H1 (cell line): Measurements from ENCODE around the gene TSSC4. TPM values are rescaled to one million over a fixed set of nuclear protein-coding genes. Genes with fewer than 3 reads are reported as not detected.

Source experiments
- CTCF ChIA-PET: fragments of 300-600 bp; sonication (Branson Sonifier 250); formaldehyde crosslinking; loops from one replicate; lab custom pipeline; 2021; ENCODE audit not compliant: partially characterized antibody; lab: Charles Lee
- POLR2A ChIA-PET: fragments of 300-600 bp; sonication (Branson Sonifier 250); formaldehyde crosslinking; loops from one replicate; lab custom pipeline; 2021; ENCODE audit warnings: inconsistent platforms; ENCODE audit not compliant: partially characterized antibody; lab: Charles Lee
- DNase-seq, 2 experiments: peaks; one replicate each; pipeline versions ENCODE4 v3.0.0 to v3.0.0-alpha.2; 2010 to 2022; ENCODE audit warnings: low spot score in 2 of 2, low read depth in 1 of 2, mixed read lengths in 1 of 2
- FAIRE-seq: peaks from 2 replicates; lab custom pipeline; 2011; peaks lifted over from hg19 to GRCh38; lab: Jason Lieb, UNC
- H2AFZ ChIP-seq: 2 replicates; pipeline ENCODE4 v1.8.1; 2012; ENCODE audit warnings: low read length, inconsistent platforms
- H2AK5ac ChIP-seq: 2 replicates; pipeline ENCODE4 v1.6.1; 2013; ENCODE audit warnings: low read depth, low read length
- H2BK120ac ChIP-seq: replicated peaks from 2 replicates; pipeline ENCODE3; 2013; ENCODE audit warnings: low read depth, low read length, inconsistent platforms
- H2BK12ac ChIP-seq: 2 replicates; pipeline ENCODE4 v1.6.1; 2013; ENCODE audit warnings: low read depth, low read length
- H2BK15ac ChIP-seq: 2 replicates; pipeline ENCODE4 v1.6.1; 2013; ENCODE audit warnings: low read length
- H2BK20ac ChIP-seq: 2 replicates; pipeline ENCODE4 v1.6.1; 2013; ENCODE audit warnings: low read length
- H2BK5ac ChIP-seq: 2 replicates; pipeline ENCODE4 v1.6.1; 2013; ENCODE audit warnings: low read depth, low read length
- H3K14ac ChIP-seq: 2 replicates; pipeline ENCODE4 v1.6.1; 2013; ENCODE audit warnings: inconsistent platforms; ENCODE audit not compliant: insufficient read length
- H3K18ac ChIP-seq: 2 replicates; pipeline ENCODE4 v1.6.1; 2013; ENCODE audit warnings: low read length; ENCODE audit errors: extremely low read depth
- H3K23ac ChIP-seq: 2 replicates; pipeline ENCODE4 v1.6.1; 2013; ENCODE audit warnings: inconsistent platforms; ENCODE audit not compliant: insufficient read length
- H3K23me2 ChIP-seq: 2 replicates; pipeline ENCODE4 v1.6.1; 2013; ENCODE audit warnings: low read depth, low read length
- H3K27ac ChIP-seq: 2 replicates; pipeline ENCODE4 v1.6.1; 2011; ENCODE audit warnings: low read depth, low read length, inconsistent platforms
- H3K27me3 ChIP-seq, 4 experiments: replicated peaks in 1 of 4; 1 replicate in 1 of 4; 2 replicates in 3 of 4; pipeline versions ENCODE4 v1.6.1 to v1.8.1; 2011 to 2013; ENCODE audit warnings: low read length in 3 of 4, mild to moderate bottlenecking in 3 of 4, inconsistent platforms in 2 of 4, mixed read lengths in 2 of 4, moderate library complexity in 1 of 4; ENCODE audit not compliant: control insufficient read depth in 3 of 4, insufficient read depth in 3 of 4; ENCODE audit errors: extremely low read depth in 1 of 4
- H3K36me3 ChIP-seq, 4 experiments: 2 replicates each; pipeline versions ENCODE4 v1.6.1 to v1.8.1; 2011 to 2013; ENCODE audit warnings: mild to moderate bottlenecking in 4 of 4, low read length in 3 of 4, moderate library complexity in 2 of 4, control low read depth in 1 of 4, inconsistent platforms in 1 of 4; ENCODE audit not compliant: insufficient read depth in 4 of 4, control insufficient read depth in 2 of 4
- H3K4ac ChIP-seq: replicated peaks from 2 replicates; pipeline ENCODE3; 2013; ENCODE audit warnings: low read length, low read depth, mixed read lengths, inconsistent platforms; ENCODE audit not compliant: insufficient read length
- H3K4me1 ChIP-seq, 4 experiments: replicated peaks in 1 of 4; 1 replicate in 1 of 4; 2 replicates in 3 of 4; pipeline versions ENCODE4 v1.6.1 to v1.8.1; 2011 to 2013; ENCODE audit warnings: low read length in 3 of 4, inconsistent platforms in 2 of 4, mixed read lengths in 1 of 4; ENCODE audit not compliant: insufficient read depth in 4 of 4, control insufficient read depth in 3 of 4
- H3K4me2 ChIP-seq, 2 experiments: 2 replicates each; pipeline versions ENCODE4 v1.6.1 to v1.8.1; 2011 to 2013; ENCODE audit warnings: low read depth in 2 of 2, low read length in 2 of 2, control low read depth in 1 of 2, inconsistent platforms in 1 of 2, mild to moderate bottlenecking in 1 of 2; ENCODE audit not compliant: insufficient read depth in 1 of 2
- H3K4me3 ChIP-seq, 4 experiments: fragments of 200-600, 300-600 bp in 1 of 4; sonication (generic), shearing (Covaris generic), sonication (Bioruptor Twin) in 1 of 4; 2 replicates each; pipeline versions ENCODE4 v1.5.1 to v1.8.1; 2011 to 2016; ENCODE audit warnings: low read length in 4 of 4, low read depth in 3 of 4, control low read depth in 2 of 4, inconsistent platforms in 2 of 4, mild to moderate bottlenecking in 2 of 4, mixed read lengths in 1 of 4, moderate library complexity in 1 of 4; ENCODE audit not compliant: insufficient read depth in 2 of 4; ENCODE audit errors: extremely low read depth in 1 of 4
- H3K56ac ChIP-seq: replicated peaks from 2 replicates; pipeline ENCODE3; 2013; ENCODE audit warnings: low read depth, mild to moderate bottlenecking, mixed read lengths, low read length, inconsistent platforms; ENCODE audit not compliant: insufficient read length
- H3K79me1 ChIP-seq: 2 replicates; pipeline ENCODE4 v1.6.1; 2013; ENCODE audit warnings: low read depth, low read length, control low read depth
- H3K79me2 ChIP-seq, 2 experiments: 2 replicates each; pipeline versions ENCODE4 v1.6.1 to v1.8.1; 2012 to 2013; ENCODE audit warnings: low read length in 2 of 2, mild to moderate bottlenecking in 2 of 2, inconsistent platforms in 1 of 2; ENCODE audit not compliant: insufficient read depth in 2 of 2, control insufficient read depth in 1 of 2
- H3K9ac ChIP-seq, 4 experiments: replicated peaks in 1 of 4; 1 replicate in 1 of 4; 2 replicates in 3 of 4; pipeline versions ENCODE4 v1.6.1 to v1.8.1; 2011 to 2013; ENCODE audit warnings: low read depth in 3 of 4, low read length in 3 of 4, control low read depth in 2 of 4, mild to moderate bottlenecking in 2 of 4, moderate library complexity in 2 of 4, inconsistent platforms in 1 of 4; ENCODE audit errors: extremely low read depth in 1 of 4
- H3K9me3 ChIP-seq, 2 experiments: 2 replicates each; pipeline versions ENCODE4 v1.6.1 to v1.8.1; 2012 to 2013; ENCODE audit warnings: mild to moderate bottlenecking in 2 of 2, moderate library complexity in 2 of 2, control low read depth in 1 of 2, inconsistent platforms in 1 of 2, low read depth in 1 of 2, low read length in 1 of 2, mixed read lengths in 1 of 2; ENCODE audit not compliant: insufficient read depth in 2 of 2
- H4K20me1 ChIP-seq, 2 experiments: replicated peaks in 1 of 2; 2 replicates each; pipeline versions ENCODE3 to v1.8.1; 2011 to 2013; ENCODE audit warnings: inconsistent platforms in 2 of 2, low read length in 2 of 2, mild to moderate bottlenecking in 1 of 2; ENCODE audit not compliant: insufficient read depth in 2 of 2, control insufficient read depth in 1 of 2
- H4K5ac ChIP-seq: 2 replicates; pipeline ENCODE4 v1.6.1; 2013; ENCODE audit warnings: low read length, low read depth, mixed read lengths, inconsistent platforms; ENCODE audit not compliant: insufficient read length
- H4K8ac ChIP-seq: 2 replicates; pipeline ENCODE4 v1.8.0; 2013; ENCODE audit warnings: mild to moderate bottlenecking, moderate library complexity, low read length, inconsistent platforms; ENCODE audit not compliant: insufficient read depth; ENCODE audit errors: extremely low read depth
- H4K91ac ChIP-seq: replicated peaks from 2 replicates; pipeline ENCODE3; 2013; ENCODE audit warnings: low read length, mixed read lengths, inconsistent platforms; ENCODE audit not compliant: insufficient read length
- EP300 ChIP-seq, 2 experiments: IDR thresholded peaks; 1 replicate in 1 of 2; 2 replicates in 1 of 2; pipeline ENCODE4 v1.6.1; 2011 to 2012; ENCODE audit warnings: low read depth in 2 of 2, low read length in 2 of 2, mild to moderate bottlenecking in 2 of 2, borderline replicate concordance in 1 of 2, inconsistent platforms in 1 of 2, moderate library complexity in 1 of 2
- GABPA ChIP-seq: IDR thresholded peaks from 2 replicates; pipeline ENCODE4 v1.6.1; 2011; ENCODE audit warnings: mild to moderate bottlenecking, low read length, moderate library complexity, borderline replicate concordance; ENCODE audit not compliant: insufficient read depth
- NANOG ChIP-seq: IDR thresholded peaks from 2 replicates; pipeline ENCODE4 v1.6.1; 2011; ENCODE audit warnings: low read length, low read depth, mild to moderate bottlenecking, inconsistent platforms; ENCODE audit not compliant: insufficient read depth, poor library complexity, severe bottlenecking
- POLR2AphosphoS5 ChIP-seq: IDR thresholded peaks from 2 replicates; pipeline ENCODE4 v1.6.1; 2011; ENCODE audit warnings: low read depth, low read length
- RNF2 ChIP-seq: fragments of 200-900, 300-1000 bp; sonication (generic); IDR thresholded peaks from 2 replicates; pipeline ENCODE4 v1.7.1; 2016; ENCODE audit warnings: borderline replicate concordance, low read depth, mild to moderate bottlenecking, antibody characterized with exemption, low read length; ENCODE audit not compliant: poor library complexity, severe bottlenecking; ENCODE audit errors: missing control alignments
- TAF7 ChIP-seq: optimal IDR thresholded peaks from 2 replicates; pipeline ENCODE3; 2011; ENCODE audit warnings: low read depth, mild to moderate bottlenecking, inconsistent platforms, low read length, moderate library complexity, borderline replicate concordance
- WGBS, 2 experiments: shearing (Covaris generic) in 1 of 2; methylation state at CpG; one replicate each; pipeline versions ENCODE4 v1.1.6 to v1.1.7; 2013 to 2015; ENCODE audit warnings: low lambda C conversion rate in 2 of 2, mixed read lengths in 2 of 2, inconsistent platforms in 1 of 2, low coverage in 1 of 2, missing lambda C conversion rate in 1 of 2; ENCODE audit not compliant: insufficient replicate concordance in 2 of 2, insufficient coverage in 1 of 2, insufficient read length in 1 of 2; ENCODE audit errors: extremely low coverage in 1 of 2, missing lambda C conversion rate in 1 of 2; 5-methylcytosine and 5-hydroxymethylcytosine counted together
- polyA plus RNA-seq, 7 experiments: library from polyadenylated mRNA; depleted of rRNA in 3 of 7; stranded (reverse) in 5 of 7; unstranded in 2 of 7; fragments of >200 nt in 5 of 7; fragments of 200-250 nt in 2 of 7; gene quantifications; 1 replicate in 5 of 7; 2 replicates in 1 of 7; 4 replicates in 1 of 7; pipeline versions ENCODE4 v1.2.1 to v1.2.3, GENCODE V29; 2011 to 2013; ENCODE audit warnings: missing spikeins in 2 of 7, mixed read lengths in 2 of 7
- total RNA-seq: library from RNA; stranded (reverse); fragmentation: NEBNext Ultra II Directional; extraction: Animal tissue kit (Norgen Biotek cat#: 25700); gene quantifications from 2 replicates; pipeline ENCODE4 v1.2.1, GENCODE V29; 2021
- TF ChIP-seq, protein P1 (sequence below): IDR thresholded peaks from 2 replicates; pipeline ENCODE4 v1.6.1; 2012; ENCODE audit warnings: inconsistent platforms
- TF ChIP-seq, protein P2 (sequence below): IDR thresholded peaks from 2 replicates; pipeline ENCODE4 v1.6.1; 2011; ENCODE audit warnings: low read length, improper control_type of control experiment

TSSC4 gene
- total and polyA plus RNA-seq, 2 of the 8 experiments (the other 6 are each of a cell fraction or from before 2014, with no cell fraction given), result 34.0 to 39.3 TPM

DNA sequence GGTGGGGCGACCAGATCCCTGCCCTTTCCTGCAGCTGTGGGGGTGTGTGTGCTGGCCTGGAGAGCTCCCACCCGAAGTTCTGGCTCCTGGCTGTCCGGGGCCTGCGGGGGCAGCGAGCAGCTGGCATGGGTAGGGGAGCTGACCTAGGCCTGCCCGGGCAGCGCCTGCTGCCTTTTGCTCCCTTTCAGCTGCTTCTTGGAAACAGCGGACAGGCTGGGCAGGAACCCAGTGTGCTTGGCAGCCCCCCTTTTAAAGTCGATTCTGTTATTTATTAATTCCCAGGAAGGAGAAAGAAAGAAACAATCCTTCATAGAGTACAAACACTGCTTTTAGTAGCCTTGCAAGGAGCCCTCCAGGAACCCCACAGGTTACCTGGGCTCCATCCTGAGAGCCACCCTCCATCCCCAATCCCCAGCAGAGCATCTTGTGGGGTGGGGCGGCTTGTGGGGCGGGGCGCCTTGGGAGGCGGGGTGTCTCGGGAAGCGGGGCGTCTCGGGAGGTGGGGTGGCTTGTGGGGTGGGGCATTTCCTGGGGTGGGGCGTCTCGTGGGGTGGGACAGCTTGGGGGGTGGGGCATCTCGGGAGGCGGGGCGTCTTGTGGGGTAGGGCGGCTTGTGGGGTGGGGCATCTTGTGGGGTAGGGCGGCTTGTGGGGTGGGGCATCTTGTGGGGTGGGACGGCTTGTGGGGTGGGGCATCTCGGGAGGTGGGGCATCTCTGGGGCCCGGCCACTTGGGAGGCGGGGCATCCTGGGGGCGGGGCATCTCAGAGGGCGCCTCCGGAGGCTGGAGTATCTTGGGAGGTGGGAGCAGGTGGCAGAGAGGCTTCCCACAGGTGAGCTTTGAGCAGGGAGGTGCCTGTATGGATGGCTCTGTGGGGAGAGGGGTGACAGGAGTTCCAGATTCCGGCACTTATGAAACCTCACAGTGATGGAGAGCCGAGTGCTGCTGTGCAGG, 16.4 kb upstream of the TSSC4 start:
- Histone ChIP-seq H3K27ac (no peak overlapping the region), H2AK5ac (no peak overlapping the region), H3K79me1 (peaks cover 28% of the 10 kb centered on the region), H3K9me3 (no peaks in the 10 kb centered on the region), H3K23ac (no peak overlapping the region), H2BK120ac (no peak overlapping the region), H3K56ac (no peak overlapping the region), H2BK15ac (no peak overlapping the region), H3K23me2 (no peaks in the 10 kb centered on the region), H2BK20ac (no peak overlapping the region), H4K20me1 (peaks cover 49 to 67% of the 10 kb centered on the region in 2 experiments), H3K4me2 (no peak overlapping the region), H4K5ac (no peak overlapping the region), H3K36me3 (0 out of 8 replicates have a peak, but pooled peaks cover 0 to 4% (median 0%) of the 10 kb centered on the region in 4 experiments), H3K4me3 (no peak overlapping the region; a peak in 1 of 8 replicates), H3K18ac (no peak overlapping the region), H3K14ac (no peak overlapping the region), H2BK12ac (no peak overlapping the region), H3K79me2 (peaks cover 29 to 95% of the 10 kb centered on the region in 2 experiments; a peak in 3 of 4 replicates), H2AFZ (no peak overlapping the region), H4K8ac (no peak overlapping the region), H3K4me1 (peaks cover 0 to 19% (median 6%) of the 10 kb centered on the region in 4 experiments; a peak in 5 of 7 replicates), H3K9ac (no peak overlapping the region), H3K4ac (no peak overlapping the region), H4K91ac (no peak overlapping the region), H2BK5ac (peak overlapping the region; percentile 66; the same call in 1 of the 2 replicates), H3K27me3 (no peaks in the 10 kb centered on the region)
- ChIA-PET POLR2A (interaction anchor here (0.6 to 0.9 kb wide), 2 partner anchors 15 to 21 kb away, joined by 3 read pairs; no protein-coding TSS in a partner anchor), CTCF (interaction anchor here (2.8 to 7.5 kb wide), 3 partner anchors 16 to 79 kb away, joined by 8 to 43 read pairs (median 29); partner anchors contain the start of gene TSSC4)
- DNase-seq (peak in 1 of 2 experiments; percentile 68), FAIRE-seq (no peak)
- WGBS, 2 experiments, result 93% methylated on average over 11 of the region's 33 CpGs; no CpG with 5 or more reads in 1 of the 2 experiments
- TF ChIP-seq, protein P1, sequence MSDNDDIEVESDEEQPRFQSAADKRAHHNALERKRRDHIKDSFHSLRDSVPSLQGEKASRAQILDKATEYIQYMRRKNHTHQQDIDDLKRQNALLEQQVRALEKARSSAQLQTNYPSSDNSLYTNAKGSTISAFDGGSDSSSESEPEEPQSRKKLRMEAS, result no peak
- TF ChIP-seq POLR2AphosphoS5 (no peak), NANOG (no peak), RNF2 (no peak), EP300 (IDR thresholded peaks at IDR 0.05; ENCODE audit: borderline replicate concordance in 1 of 2, low read depth in 2 of 2, low read length in 2 of 2) (no peak), TAF7 (no peak), GABPA (no peak)
- TF ChIP-seq, protein P2, sequence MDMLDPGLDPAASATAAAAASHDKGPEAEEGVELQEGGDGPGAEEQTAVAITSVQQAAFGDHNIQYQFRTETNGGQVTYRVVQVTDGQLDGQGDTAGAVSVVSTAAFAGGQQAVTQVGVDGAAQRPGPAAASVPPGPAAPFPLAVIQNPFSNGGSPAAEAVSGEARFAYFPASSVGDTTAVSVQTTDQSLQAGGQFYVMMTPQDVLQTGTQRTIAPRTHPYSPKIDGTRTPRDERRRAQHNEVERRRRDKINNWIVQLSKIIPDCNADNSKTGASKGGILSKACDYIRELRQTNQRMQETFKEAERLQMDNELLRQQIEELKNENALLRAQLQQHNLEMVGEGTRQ, result no peak
